GM19438 (cell line): ENCODE measurements around the gene APC2.

Source experiments
- ATAC-seq: cut with Tn5 transposase; IDR thresholded peaks from one replicate; pipeline ENCODE4 v1.9.1; 2021; ENCODE audit warnings: low read depth; ENCODE audit not compliant: unreplicated experiment

Gene APC2, protein sequence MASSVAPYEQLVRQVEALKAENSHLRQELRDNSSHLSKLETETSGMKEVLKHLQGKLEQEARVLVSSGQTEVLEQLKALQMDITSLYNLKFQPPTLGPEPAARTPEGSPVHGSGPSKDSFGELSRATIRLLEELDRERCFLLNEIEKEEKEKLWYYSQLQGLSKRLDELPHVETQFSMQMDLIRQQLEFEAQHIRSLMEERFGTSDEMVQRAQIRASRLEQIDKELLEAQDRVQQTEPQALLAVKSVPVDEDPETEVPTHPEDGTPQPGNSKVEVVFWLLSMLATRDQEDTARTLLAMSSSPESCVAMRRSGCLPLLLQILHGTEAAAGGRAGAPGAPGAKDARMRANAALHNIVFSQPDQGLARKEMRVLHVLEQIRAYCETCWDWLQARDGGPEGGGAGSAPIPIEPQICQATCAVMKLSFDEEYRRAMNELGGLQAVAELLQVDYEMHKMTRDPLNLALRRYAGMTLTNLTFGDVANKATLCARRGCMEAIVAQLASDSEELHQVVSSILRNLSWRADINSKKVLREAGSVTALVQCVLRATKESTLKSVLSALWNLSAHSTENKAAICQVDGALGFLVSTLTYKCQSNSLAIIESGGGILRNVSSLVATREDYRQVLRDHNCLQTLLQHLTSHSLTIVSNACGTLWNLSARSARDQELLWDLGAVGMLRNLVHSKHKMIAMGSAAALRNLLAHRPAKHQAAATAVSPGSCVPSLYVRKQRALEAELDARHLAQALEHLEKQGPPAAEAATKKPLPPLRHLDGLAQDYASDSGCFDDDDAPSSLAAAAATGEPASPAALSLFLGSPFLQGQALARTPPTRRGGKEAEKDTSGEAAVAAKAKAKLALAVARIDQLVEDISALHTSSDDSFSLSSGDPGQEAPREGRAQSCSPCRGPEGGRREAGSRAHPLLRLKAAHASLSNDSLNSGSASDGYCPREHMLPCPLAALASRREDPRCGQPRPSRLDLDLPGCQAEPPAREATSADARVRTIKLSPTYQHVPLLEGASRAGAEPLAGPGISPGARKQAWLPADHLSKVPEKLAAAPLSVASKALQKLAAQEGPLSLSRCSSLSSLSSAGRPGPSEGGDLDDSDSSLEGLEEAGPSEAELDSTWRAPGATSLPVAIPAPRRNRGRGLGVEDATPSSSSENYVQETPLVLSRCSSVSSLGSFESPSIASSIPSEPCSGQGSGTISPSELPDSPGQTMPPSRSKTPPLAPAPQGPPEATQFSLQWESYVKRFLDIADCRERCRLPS (N-terminal part only)

GRCh38 chr19:1449467-1450442 is at the start of gene APC2:
APC2 (plus strand) TSS chr19:1450121; CDS start chr19:1453002, 2,881 bp downstream.
- no peak for ATAC-seq

GRCh38 chr19:1400281-1401137 is 49.4 kb upstream of the APC2 start:
- ATAC-seq = no peak

GRCh38 chr19:1401138-1401888 is 48.6 kb upstream of the APC2 start, which contains the start of gene GAMT:
GAMT (minus strand) TSS chr19:1401542; CDS start chr19:1401476, 66 bp downstream.
- no peak for ATAC-seq

- no peak for ATAC-seq
These were observed 48.1 kb upstream of the APC2 start for GRCh38 chr19:1401889-1402217.

GRCh38 chr19:1402411-1403070 is 47.4 kb upstream of the APC2 start:
- ATAC-seq = no peak

DNA sequence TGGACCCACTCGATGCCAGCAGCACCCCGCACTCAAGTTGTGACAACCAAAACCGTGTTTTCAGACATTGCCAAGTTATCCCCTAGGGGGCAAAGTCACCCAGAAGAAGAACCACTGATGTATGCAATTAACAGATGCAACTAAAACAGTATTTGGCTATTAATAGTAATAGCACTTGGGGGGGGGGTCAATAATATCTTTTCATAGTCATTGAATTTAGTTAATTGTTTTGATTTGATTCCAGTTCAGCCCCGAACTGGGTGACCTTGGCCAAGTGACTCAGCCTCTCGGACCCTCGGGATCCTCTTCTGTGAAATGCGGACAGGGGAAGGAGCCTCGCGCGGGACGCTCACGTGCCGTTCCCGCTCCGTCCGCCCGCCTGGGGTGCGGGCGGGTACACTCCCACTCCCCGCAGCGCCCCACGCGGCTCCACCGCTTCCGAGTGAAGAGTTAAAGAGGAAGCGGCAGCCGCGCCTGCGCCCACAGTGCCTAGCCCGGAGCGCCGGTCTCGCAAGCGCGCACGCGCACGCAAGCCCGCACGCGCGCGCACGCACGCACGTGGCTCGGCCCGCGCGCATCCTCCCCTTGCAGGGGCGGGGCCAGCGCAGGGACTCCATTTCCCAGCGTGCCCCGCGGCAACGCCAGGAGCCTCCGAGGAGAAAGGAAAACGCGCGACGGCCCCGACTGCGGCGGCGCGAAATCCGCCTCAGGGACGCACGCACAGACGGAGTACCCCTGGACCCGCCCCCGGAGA is 43.0 kb upstream of the APC2 start:
- ATAC-seq = peak; percentile 45

DNA sequence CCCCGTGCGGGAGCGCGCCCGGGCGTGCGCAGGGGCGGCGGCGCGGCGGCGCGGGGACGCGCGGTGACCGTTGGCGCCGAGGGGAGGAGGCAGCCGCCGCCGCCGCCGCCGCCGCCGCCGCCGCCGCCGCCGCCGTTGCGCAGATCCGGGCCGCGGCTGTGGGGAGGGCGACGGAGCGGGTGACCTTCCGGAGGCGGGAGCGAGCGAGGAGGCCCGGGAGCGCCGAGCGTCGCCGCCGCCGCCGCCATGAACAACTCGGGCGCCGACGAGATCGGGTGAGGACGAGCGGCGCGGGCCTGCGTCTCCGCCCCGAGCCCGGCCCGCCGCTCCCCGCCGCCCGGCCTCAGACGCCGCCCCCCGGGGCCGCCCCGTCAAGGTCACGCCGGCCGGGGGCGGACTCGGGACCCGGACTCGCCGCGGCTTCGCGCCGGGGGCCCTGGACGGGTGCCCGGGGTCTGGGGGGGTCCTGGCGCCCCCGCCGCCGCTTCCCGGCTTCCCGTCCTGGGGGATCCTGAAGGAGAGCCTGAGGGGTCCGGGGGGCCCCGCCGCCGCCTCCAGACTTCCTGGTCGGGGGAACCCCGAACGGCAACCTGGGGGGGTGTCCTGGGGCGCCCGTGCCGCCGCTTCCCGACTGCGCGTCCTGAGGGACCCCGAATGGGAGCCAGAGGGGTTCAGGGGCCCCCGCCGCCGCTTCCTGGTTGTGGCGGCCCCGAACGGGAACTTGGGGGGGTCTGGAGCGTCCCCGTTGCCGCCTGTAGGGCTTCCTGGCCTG is 42.2 kb upstream of the APC2 start, which contains the start of gene DAZAP1:
Gene DAZAP1 (plus strand): TSS at position 59 of the 772 bp plus-strand sequence. CDS start 188 bp downstream, at position 247.
- ATAC-seq = peak; percentile 51

GRCh38 chr19:1408300-1409203 is 41.4 kb upstream of the APC2 start:
- ATAC-seq = no peak

GRCh38 chr19:1409204-1410005 is 40.5 kb upstream of the APC2 start:
- no peak for ATAC-seq

DNA sequence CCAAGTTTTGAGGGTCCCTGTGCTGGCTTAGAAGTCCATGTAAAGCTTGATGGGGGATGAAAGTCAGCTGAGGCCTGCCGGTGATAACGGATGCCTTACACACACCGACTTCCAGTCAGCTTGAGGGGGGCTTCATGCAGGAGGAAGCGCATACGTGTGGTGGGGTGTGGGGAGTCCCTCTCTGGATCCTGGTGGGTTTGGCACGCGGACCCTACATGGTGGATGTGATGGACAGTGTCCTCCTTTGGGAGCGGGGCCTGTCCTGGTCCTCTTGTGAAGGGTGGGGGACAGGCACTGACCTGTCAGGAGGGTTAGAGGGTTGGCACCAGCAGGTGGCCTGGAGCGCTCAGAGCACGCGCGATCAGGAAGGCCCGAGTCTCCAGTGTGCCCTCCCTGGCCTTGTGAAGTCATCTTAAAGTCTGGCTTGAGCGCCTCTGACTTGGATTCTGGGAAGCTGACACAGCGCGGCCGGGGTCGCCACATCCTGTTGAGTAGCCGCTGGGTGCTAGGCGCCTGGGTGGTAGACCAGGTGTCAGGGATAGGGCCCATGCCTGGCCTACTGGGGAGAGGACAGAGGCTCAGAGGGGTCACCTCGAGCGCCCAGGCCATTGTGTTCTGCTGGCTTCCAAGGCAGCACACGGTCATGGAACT is 39.7 kb upstream of the APC2 start:
- no peak for ATAC-seq

DNA sequence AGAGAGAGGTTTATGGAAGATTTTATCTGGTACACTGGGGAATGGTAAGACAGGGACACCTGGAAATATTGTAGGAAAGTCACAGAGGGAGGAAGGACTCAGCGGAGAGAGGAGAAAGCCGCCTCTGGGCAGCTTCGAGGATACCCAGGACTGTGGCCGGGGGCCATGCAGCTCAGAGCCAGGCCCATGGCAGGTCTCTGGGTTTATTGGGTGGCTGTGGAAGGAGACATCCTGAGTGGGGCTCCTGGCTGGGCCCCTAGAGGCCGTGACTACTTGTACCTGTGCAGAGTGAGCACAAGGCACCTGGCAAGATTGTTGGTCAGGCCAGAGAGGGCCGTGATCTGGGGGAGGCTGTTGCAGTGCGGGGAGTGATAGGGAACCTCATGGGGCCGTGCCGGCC is 39.1 kb upstream of the APC2 start:
- ATAC-seq = no peak

- no peak for ATAC-seq
These were observed 38.4 kb upstream of the APC2 start for GRCh38 chr19:1411255-1412191.
